Stimulated activated CD8-positive, alpha-beta memory T cell treated with anti-CD3 and anti-CD28 coated beads, Interleukin-12 subunit alpha, Interleukin-12 subunit beta, amount 100 ng/mL, for 4 hours (primary cell): ENCODE data around the gene LRRC8E.
A peak's percentile ranks its signal among the peaks of the same experiment; 100 is the strongest.
"Not testable (repeated sequence)": the region's sequence is repeated elsewhere in the genome, so short reads cannot be mapped to it uniquely, and the experiment has no call there.

Experiments
- DNase-seq: peaks from one replicate; pipeline ENCODE4 v3.0.0-alpha.2; 2020; ENCODE audit warnings: low read depth

The LRRC8E gene

DNA sequence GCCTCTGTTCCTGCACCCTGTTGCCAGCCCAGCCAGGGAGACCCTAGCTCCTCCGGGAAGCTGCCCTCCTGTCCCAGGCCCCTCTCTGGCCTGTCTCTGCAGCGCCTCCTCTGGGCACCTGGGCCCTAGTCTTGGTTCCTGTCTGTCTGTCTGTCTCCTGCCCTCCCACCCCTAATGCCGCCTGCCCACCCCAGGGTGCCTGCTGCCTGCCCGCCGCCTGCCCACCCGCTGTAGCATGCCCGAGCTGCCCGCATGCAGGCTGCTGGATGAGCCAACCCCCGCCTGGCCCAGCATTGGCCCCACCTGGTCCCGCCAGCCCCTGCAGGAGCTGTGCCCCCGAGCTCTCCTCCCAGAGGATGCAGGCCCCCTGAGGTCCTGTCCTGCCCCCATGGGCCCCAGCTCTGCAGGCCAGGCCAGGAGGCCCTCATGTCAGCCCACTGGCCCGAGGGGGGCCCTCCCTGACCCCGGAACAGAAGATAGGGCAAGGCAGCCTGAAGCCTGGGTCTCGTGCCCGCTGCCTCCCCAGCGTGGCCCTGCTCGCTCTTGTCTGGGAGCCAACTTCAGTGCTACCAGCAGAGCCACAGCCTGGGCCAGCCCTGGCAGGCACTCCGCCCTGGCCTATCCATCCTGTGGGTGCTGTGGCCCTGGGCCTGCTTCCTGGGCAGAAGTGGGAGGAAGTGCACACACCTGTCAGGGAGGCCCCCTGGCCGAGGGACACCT lies 20.6 kb downstream of the LRRC8E start:
- DNase-seq, result no peak

DNA sequence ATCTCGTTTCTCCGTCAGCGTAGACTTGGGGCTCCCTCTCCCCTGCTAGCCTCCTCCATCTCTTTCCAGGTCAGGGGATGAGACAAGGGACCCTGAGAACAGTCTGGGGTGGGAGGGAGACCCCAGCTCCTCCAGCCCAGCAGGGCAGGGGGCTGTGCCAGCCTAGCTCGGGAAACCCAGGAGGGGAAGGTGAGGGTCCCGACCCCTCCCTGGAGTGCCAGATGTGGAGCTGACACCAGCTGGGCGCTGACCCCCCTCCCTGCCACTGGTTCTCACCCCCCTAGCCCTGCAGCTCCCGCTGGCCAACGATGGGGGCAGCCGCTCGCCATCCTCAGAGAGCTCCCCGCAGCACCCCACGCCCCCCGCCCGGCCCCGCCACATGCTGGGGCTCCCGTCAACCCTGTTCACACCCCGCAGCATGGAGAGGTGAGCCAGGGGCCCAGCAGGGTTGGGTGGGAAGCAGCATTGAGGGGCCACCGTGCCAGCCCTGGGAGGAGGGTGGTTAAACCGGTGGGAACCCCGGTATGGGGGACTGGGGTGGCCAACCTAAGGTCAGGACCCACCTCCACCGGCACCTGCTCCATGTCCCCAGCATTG lies 21.3 kb downstream of the LRRC8E start:
- DNase-seq, result no peak

DNA sequence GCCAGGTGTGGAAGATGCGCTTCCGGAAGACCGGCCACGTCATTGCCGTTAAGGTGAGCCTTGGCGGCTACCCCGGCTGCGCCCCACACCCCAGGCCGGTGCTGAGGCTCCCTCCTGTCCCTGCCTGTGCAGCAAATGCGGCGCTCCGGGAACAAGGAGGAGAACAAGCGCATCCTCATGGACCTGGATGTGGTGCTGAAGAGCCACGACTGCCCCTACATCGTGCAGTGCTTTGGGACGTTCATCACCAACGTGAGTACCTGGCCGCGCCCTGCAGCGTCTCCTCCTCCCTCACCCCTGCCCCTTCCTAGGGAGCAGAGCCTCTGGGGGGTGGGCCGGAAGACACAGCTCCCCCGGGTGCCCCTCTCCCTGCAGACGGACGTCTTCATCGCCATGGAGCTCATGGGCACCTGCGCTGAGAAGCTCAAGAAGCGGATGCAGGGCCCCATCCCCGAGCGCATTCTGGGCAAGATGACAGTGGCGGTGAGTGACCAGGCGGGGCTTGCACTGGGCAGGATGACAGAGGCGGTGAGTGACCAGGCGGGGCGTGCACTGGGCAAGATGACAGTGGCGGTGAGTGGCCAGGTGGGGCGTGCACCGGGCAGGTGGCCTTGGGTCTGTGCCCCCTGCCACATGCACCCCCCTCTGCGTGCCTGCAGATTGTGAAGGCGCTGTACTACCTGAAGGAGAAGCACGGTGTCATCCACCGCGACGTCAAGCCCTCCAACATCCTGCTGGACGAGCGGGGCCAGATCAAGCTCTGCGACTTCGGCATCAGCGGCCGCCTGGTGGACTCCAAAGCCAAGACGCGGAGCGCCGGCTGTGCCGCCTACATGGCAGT lies 22.2 kb downstream of the LRRC8E start:
- no peak for DNase-seq

DNA sequence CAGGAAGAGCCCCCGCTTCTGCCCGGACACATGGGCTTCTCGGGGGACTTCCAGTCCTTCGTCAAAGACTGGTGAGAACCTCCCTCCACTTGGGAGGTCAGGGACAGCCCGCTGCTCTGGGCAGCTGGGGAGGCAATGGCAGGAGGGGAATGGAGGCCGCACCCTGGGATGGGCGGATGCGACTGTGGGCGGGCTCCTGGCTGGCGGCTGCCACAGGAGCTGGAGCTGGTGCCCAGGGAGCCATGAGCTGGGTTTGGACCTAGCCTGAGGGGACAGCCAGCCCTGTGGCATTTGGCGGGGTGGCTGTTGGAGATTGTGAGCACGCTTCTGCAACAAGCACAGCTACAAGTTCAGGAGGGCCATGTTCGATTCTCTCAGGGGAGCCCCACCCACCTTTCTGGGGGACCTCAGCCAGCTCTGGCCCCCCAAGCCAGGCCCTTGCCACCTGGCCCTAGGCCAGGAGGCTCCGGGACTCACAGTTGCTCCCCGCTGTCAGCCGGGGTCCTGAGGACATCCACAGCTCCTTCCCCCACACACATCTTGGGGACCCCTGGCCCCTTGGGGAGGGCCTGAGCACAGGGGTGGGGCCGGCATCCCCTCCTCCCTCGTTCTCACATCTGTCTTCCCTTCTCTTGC lies 23.3 kb downstream of the LRRC8E start:
- no peak for DNase-seq

DNA sequence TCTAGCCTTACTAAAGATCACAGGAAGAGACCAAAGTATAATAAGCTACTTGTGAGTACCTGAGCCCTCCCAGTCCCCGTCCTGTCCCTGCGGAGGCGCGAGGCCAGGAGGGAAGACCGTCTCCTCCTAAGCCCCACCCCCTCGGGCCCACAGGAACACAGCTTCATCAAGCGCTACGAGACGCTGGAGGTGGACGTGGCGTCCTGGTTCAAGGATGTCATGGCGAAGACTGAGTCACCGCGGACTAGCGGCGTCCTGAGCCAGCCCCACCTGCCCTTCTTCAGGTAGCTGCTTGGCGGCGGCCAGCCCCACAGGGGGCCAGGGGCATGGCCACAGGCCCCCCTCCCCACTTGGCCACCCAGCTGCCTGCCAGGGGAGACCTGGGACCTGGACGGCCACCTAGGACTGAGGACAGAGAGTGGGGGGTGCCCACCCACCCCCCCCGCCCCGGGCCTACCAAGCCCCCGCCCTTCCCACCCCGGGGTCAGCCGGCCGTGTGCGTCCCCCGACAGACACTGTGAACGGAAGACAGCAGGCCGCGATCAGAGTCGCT lies 23.9 kb downstream of the LRRC8E start:
- no peak for DNase-seq

DNA sequence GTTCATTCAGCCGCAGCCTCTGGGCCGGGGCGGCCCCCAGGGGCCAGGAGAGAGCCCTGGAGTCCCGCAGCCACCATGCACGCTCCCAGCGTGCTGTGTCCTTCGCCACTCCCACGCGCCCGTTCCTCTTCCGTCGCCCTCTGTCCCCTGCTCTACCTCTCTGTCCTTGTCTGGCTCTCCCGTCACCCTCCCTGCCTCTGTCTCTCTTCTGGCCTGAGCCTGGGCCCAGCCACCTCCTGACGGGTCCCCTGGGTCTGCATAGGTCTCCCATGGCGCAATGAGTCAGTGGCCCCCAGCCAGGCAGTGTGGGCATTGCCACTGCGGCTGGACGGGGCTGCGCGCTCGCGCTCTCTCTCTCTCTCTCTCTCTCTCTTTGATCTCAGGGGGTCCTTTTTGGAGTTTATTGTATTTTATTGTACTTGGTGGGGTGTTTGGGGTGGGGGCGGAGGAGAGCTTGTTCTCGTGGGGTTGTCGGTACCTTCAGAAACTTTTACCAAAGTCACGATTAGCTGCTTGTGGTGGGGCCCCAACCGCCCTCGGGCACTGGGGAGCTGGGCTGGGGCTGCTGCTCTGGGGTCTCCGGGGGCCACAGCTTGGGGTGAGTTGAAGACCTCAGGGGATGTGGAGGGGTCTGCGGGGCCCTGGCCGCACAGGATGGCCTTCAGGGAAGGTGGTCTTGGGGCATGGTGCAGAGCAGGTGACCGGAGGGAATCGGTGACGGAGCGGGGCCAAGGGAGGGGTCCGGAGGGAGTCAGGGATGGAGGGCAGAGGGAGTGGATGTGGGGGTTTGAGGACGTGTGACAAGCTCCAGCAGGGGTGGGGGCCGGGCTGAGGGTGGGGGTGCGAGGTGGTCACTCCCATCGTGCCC lies 24.6 kb downstream of the LRRC8E start:
- no peak for DNase-seq

DNA sequence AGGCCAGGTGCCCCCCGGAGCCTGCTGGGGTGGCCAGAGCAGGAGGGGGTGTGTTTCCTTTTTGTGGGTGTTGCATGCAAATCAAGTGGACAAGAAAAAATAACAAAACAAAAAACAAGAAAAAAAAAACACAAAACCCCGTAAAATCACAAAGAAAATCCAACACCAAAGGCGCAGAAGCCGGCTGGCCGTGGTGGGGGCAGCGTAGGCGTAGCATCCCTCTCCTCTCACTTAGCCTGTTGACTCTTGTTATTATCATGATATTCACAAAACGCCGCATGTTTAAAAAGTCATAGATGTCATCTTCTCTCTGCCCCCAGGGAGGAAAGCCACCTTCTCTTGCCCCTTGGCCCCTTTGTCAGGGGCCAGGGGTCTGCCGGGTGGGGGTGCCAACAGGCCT lies 25.3 kb downstream of the LRRC8E start:
- no peak for DNase-seq

DNA sequence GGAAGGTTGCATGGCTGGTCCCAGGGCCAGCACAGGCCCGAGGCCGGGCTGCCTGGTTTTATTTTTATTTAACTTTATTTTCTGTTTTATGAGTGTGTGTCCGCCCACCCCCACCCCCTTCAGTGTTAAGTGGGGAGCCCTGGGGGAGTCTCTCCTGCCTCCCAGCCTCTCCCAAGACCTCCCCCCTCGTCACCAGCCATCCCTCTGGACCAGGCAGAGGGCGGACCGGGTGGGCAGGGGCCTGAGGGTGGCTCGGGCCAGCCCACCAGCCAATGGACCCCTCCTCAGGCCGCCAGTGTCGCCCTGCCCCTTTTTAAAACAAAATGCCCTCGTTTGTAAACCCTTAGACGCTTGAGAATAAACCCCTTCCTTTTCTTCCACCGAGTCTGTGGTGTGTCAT lies 25.8 kb downstream of the LRRC8E start:
- no peak for DNase-seq

DNA sequence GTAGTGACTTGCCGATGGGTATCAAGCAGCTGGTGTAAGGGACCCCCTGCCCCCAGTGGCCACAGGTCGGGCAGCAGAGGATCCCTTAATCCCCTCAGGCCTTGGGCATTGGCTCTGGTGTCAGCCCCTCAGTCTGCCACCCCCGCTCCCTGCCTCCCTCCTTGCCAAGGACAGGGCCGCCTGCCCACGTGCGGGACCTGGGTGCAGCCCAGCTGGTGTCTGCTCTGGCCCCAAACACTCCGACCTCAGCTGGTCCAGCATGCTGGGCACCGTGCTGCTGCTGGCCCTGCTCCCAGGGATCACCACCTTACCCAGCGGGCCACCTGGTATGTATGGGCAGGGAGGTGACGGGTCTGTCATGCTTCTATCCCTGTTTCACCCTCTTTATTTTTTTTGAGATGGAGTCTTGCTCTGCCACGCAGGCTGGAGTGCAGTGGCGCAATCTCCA lies 26.3 kb downstream of the LRRC8E start, which contains the start of gene TGFBR3L:
TGFBR3L (plus strand) TSS at position 233 of the 448 bp plus-strand sequence.
- no peak for DNase-seq

DNA sequence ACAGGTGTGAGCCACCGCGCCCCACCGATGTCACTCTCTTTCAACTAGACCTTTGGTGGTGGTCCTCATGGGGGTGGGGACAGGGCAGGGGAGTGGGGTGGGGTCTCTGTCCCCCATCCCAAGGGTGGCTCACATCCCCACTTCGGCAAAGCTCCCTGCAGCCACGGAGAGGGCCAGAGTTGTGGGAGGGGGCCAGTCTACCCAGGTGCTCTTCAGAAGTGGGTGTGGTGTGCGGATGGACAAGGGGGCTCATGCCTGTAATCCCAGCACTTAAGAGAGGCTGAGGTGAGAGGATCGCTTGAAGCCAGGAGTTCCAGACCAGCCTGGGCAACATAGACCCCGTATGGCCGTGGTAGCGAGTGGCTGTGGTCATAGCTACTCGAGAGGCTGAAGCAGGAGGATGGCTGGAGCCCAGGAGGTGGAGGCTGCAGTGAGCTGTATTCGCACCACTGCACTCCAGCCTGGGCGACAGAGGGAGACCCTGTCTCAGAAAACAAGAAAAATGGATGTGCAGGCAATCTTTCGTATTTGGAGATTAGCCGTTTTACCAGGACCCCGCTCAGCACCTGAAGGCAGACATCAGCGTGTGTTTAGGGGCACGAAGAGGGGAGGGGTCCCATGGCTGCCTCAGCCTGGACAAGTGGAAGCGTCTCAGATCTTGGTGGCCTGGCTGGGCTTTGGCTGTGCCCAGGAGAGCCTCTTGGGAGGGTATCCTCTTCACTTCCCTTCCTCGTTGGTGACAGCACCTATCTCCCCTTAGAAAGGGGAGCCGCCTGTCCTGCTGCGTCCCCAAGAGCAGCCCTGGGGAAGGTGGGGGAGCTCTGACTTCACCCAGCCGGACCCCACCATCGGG lies 27.2 kb downstream of the LRRC8E start:
- DNase-seq, result no peak

DNA sequence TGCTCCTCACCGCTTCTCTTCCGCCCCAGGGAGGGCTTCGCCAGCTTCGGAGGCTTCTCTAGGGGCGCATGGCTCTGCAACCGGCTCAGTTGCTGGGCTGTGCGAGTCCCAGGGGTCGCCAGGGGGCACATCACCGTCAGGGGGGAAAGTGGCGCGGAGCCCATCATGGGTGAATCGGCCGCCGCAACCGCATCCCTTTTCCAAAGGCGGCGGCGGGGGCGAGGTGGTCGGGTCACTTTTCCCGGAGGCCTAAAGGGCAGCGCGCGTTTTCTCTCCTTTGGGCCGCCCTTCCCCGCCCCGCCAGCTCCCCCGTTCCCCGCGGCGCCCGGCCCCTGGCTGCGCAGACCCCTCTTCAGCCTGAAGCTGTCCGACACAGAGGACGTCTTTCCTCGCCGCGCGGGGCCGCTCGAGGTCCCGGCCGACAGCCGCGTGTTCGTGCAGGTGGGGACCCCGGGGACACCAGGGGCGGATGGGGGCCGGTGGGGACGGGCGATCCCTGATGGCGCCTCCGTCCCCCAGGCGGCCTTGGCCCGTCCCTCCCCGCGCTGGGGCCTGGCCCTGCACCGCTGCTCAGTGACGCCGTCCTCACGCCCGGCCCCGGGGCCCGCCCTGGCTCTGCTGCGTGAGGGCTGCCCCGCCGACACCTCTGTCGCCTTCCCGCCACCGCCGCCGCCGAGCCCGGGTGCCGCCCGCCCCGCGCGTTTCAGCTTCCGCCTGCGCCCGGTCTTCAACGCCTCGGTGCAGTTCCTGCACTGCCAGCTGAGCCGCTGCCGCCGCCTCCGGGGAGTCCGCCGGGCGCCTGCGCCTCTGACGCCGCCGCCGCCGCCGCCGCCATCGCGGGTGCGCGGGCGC lies 28.0 kb downstream of the LRRC8E start:
- no peak for DNase-seq

DNA sequence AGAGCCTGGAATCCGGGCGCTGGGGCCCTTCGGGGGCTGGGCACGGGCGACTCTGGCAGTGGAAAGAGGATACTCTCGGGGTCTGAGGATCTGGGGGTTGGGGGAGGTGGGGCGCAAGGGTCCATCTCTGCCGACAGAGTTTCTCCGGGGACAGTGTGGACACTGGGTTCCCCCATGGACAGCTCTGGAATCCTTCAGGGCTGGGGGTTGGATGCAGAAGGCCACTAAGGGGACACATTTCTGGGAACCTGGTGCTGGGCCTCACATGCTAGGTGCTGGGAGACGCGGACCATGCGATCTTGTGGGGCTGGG lies 28.6 kb downstream of the LRRC8E start:
- DNase-seq, result no peak

DNA sequence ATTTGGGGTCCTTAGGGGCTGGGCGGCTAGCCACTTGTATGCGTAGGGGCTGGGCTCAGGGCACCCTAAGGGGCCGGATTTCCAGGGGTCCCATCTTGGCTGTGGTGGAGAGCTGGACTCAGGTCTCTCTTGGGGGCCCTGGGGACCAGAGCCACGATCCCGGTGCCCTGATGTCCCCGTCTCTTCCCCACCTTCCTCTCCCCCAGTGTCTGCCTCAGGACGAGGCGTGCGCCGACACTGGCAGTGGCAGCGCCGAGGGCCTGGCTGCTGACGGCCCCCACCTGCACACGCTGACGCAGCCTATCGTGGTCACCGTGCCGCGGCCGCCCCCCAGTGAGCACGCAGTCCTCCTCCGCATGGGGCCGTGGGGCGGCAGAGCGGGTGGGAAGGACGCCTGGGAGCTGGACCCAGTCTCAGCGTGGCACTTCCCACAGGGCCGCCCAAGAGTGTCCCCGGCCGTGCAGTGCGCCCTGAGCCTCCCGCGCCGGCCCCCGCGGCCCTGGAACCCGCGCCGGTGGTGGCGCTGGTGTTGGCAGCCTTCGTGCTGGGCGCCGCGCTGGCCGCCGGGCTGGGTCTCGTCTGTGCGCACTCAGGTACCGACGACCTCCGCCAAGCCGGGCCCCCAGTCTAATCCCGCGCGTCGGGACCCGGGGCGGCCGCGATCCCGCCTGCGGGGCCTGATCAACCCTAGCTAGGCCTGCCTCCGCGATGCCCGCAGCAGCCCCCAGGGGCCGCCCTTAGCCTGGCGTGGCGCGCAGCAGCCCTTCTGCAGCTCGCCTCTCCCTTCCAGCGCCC lies 29.2 kb downstream of the LRRC8E start:
- peak; percentile 33 for DNase-seq

DNA sequence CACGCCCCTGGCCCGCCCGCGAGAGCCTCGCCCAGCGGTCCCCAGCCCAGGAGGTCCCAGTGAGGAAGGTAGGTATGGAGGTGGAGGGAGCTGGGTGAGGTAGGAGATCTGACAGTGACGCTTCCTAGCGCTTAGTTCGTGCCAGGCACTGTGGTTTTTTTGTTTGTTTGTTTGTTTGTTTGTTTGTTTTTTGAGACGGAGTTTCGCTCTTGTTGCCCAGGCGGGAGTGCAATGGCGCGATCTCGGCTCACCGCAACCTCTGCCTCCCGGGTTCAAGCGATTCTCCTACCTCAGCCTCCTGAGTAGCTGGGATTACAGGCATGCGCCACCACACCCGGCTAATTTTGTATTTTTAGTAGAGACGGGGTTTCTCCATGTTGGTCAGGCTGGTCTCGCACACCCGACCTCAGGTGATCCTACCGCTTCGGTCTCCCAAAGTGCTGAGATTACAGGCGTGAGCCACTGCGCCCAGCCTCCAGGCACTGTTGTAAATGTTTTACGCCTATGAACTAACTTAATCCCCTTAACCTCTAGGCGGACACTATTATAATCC lies 29.8 kb downstream of the LRRC8E start:
- not testable (repeated sequence) for DNase-seq

DNA sequence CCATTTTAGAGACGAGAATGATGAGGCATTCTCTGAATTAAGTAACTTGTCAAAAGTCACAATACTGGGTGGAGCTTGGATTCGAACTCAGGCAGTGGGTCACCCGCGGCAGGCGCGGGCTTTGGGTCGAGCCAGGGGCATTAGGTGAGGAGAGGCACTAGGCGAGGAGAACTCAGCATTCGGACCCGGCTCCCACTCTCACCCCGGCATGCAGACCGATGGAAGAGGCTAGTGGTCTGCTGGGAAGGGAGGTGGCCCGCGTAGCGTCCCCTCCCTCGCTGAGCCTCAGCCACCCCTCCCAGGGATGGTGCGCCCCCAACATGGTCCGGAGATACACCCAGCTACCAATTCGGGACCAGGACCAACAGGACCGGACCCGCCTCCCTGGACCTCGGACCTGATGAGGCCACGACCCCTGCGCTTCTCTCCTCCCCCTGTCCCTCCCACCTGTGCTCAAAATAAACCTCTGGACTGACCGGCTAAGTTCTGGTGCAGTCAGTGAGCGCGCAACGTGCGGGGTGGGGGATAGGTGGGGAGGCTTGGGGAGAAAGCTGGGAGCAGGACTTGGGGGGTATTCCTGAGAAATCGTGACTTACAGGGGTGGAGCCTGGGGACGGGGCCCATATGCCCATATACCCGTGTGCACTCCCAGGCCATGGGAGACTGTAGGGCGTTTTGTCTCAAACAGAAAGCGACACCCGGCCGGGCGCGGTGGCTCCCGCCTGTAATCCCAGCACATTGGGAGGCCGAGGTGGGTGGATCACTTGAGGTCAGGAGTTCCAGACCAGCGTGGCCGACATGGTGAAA lies 30.5 kb downstream of the LRRC8E start:
- DNase-seq, result no peak

DNA sequence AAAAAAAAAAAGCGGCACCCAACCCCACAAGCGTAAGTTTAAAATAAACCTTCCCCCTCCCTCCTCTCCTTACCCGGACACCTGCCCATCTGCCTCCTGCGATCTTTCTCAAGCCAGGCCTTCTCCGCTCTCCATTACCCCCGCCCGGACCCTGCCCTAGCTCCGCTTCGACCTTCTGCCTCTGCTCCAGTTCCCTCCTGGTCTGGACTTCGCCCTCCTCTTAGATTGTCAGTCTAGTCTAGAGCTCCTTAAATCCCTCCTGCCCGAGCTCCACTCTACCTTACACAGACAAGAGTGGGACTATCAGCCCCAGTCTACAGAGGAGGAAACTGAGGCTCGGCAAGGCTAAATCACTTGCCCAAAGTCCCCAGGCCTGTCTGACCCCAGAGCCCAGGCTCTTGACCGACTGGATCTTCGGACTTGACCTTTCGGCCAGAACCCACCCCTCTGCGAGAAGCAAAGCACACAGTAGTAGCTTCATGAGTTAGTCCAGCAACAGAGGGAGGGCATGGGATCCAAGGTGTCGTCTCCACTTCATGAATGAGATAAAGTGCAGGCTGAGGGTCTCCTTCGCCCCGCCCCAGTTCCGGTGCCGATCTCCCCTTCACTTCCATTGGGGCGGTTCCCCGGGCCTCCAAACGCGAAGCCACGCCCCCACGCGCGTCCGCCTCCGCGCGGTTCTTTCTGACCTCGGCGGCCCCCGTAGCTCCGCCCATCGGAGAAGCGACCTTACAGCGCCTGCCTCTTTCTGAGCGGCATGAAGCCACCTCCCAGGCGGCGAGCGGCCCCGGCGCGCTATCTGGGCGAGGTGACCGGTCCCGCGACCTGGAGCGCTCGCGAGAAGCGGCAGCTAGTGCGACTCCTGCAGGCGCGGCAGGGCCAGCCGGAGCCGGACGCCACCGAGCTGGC lies 31.6 kb downstream of the LRRC8E start, which contains the start of gene SNAPC2:
SNAPC2 (plus strand) TSS at position 729 of the 909 bp plus-strand sequence; CDS start at position 758, 29 bp downstream.
- DNase-seq, result peak; percentile 93
